Dermis microvascular lymphatic vessel endothelial cell (primary cell): ENCODE results near the gene GOT2. TPM values are rescaled to one million over a fixed set of nuclear protein-coding genes. Genes with fewer than 3 reads are reported as not detected.
"Not testable (repeated sequence)": the region's sequence is repeated elsewhere in the genome, so short reads cannot be mapped to it uniquely, and the experiment has no call there.

ENCODE experiments used
- DNase-seq, 2 donors: peaks; one replicate each; pipeline versions ENCODE4 v3.0.0 to v3.0.0-alpha.2; 2010; ENCODE audit warnings: low read depth in 2 of 2
- total RNA-seq: library from RNA; depleted of rRNA; stranded (reverse); fragments of >200 nt; gene quantifications from 2 replicates; pipeline ENCODE4 v1.2.1, GENCODE V29; 2014

GOT2 gene
- total RNA-seq, result 42.6 and 51.3 TPM in 2 replicates

GRCh38 chr16:58733671-58734458 is at the start of gene GOT2:
GOT2 (minus strand) TSS chr16:58734316; CDS start chr16:58734228, 88 bp downstream.
- DNase-seq, result peak; percentile 76 to 90

- not testable (repeated sequence) for DNase-seq
Measured at GRCh38 chr16:58779291-58779690, 45.2 kb upstream of the GOT2 start.

- no peak for DNase-seq
Measured at GRCh38 chr16:58773870-58774269, 39.8 kb upstream of the GOT2 start.

- DNase-seq, result no peak
Measured at GRCh38 chr16:58768145-58768544, 34.0 kb upstream of the GOT2 start.

- no peak for DNase-seq
Measured at GRCh38 chr16:58767581-58767980, 33.5 kb upstream of the GOT2 start.

- no peak for DNase-seq
Measured at GRCh38 chr16:58756650-58757332, 22.7 kb upstream of the GOT2 start.

- peak; percentile 74 to 84 for DNase-seq
Measured at GRCh38 chr16:58755989-58756649, 22.0 kb upstream of the GOT2 start.

- DNase-seq, result no peak
Measured at GRCh38 chr16:58753711-58754134, 19.6 kb upstream of the GOT2 start.

- no peak for DNase-seq
Measured at GRCh38 chr16:58744497-58744896, 10.4 kb upstream of the GOT2 start.

- no peak for DNase-seq
Measured at GRCh38 chr16:58741976-58742375, 7.9 kb upstream of the GOT2 start.

GRCh38 chr16:58741166-58741565 is 7.0 kb upstream of the GOT2 start:
- DNase-seq, result no peak

- DNase-seq, result no peak
Measured at GRCh38 chr16:58738672-58739296, 4.7 kb upstream of the GOT2 start.

- not testable (repeated sequence) for DNase-seq
Measured at GRCh38 chr16:58736341-58736740, 2.2 kb upstream of the GOT2 start.

- no peak for DNase-seq
Measured at GRCh38 chr16:58734459-58734787, 307 bp upstream of the GOT2 start.

- peak in 1 of 2 donors; percentile 5 for DNase-seq
Measured at GRCh38 chr16:58733248-58733670, 857 bp downstream of the GOT2 start.

- DNase-seq, result peak in 1 of 2 donors; percentile 34
Measured at GRCh38 chr16:58732545-58733247, 1.4 kb downstream of the GOT2 start.

- DNase-seq, result no peak
Measured at GRCh38 chr16:58730724-58731370, 3.3 kb downstream of the GOT2 start.

- no peak for DNase-seq
Measured at GRCh38 chr16:58727796-58728568, 6.1 kb downstream of the GOT2 start.

- no peak for DNase-seq
Measured at GRCh38 chr16:58727028-58727781, 6.9 kb downstream of the GOT2 start.
